ENCODE data around the gene ASTN1.

GRCh38 chr1:177035586-177035985 lies 128.9 kb downstream of the ASTN1 start:
- TF ChIP-seq POLR2AphosphoS5 (IDR thresholded peaks at IDR 0.05; ENCODE audit: low read depth, low read length) = no peak
- TF ChIP-seq REST (IDR thresholded peaks at IDR 0.05; ENCODE audit: insufficient read depth in 1 of 2, low read depth in 2 of 2, low read length in 2 of 2) = no peak
- no peak for TF ChIP-seq TAF1 (IDR thresholded peaks at IDR 0.05; ENCODE audit: borderline replicate concordance, insufficient read depth, low read length)
- no peak for TF ChIP-seq SIN3A (IDR thresholded peaks at IDR 0.05; ENCODE audit: borderline replicate concordance, insufficient read depth, low read length)
- no peak for TF ChIP-seq FOXP2 (optimal IDR thresholded peaks at IDR 0.05; ENCODE audit: borderline replicate concordance, extremely low read depth, extremely low read length, insufficient read depth)
